Panc1 (cell line): Measurements from ENCODE around the gene CDO1. TPM values are rescaled to one million over a fixed set of nuclear protein-coding genes. Genes with fewer than 3 reads are reported as not detected.

Experiments used
- ATAC-seq: fragments of 200-7000 bp; cut with Tn5 transposase; 2 replicates; pipeline ENCODE4 v1.9.1; 2020; ENCODE audit warnings: mild to moderate bottlenecking, moderate library complexity
- BruUV-seq: library from RNA; stranded (reverse); fragments of 400-500 nt; replicated peaks from 2 replicates; lab custom pipeline; 2021; lab: Mats Ljungman, UMichigan
- CTCF ChIA-PET: fragments of 300-600 bp; sonication (Branson Sonifier 250); formaldehyde crosslinking; loops from one replicate; lab custom pipeline; 2022; ENCODE audit warnings: antibody characterized with exemption; lab: Charles Lee
- POLR2A ChIA-PET: fragments of 300-600 bp; sonication (Branson Sonifier 250); formaldehyde crosslinking; loops from one replicate; lab custom pipeline; 2022; ENCODE audit warnings: antibody characterized with exemption; lab: Charles Lee
- DNase-seq: peaks from one replicate; pipeline ENCODE4 v3.0.0-alpha.2; 2010; ENCODE audit warnings: low read depth, low spot score
- H3K27ac ChIP-seq: 2 replicates; pipeline ENCODE4 v1.5.1; 2011; ENCODE audit warnings: mild to moderate bottlenecking, low read length, inconsistent platforms
- H3K27me3 ChIP-seq: fragments of 200-500 bp; sonication (Bioruptor generic); 2 replicates; pipeline ENCODE4 v1.6.0; 2014; ENCODE audit warnings: low read length, inconsistent platforms; ENCODE audit not compliant: control insufficient read depth, insufficient read depth
- H3K36me3 ChIP-seq: fragments of 200-500 bp; sonication (Bioruptor generic); 2 replicates; pipeline ENCODE4 v1.5.1; 2014; ENCODE audit warnings: inconsistent platforms, mild to moderate bottlenecking, low read length, moderate library complexity; ENCODE audit not compliant: control insufficient read depth, insufficient read depth
- H3K4me1 ChIP-seq: 2 replicates; pipeline ENCODE4 v1.5.1; 2011; ENCODE audit warnings: inconsistent platforms, mild to moderate bottlenecking, low read length, moderate library complexity; ENCODE audit not compliant: control insufficient read depth, insufficient read depth
- H3K4me3 ChIP-seq, 2 experiments: 2 replicates each; pipeline ENCODE4 v1.5.1; 2011 to 2012; ENCODE audit warnings: low read depth in 2 of 2, low read length in 2 of 2, mild to moderate bottlenecking in 2 of 2, inconsistent platforms in 1 of 2, moderate library complexity in 1 of 2
- H3K9me3 ChIP-seq: fragments of 200-500 bp; sonication (Bioruptor generic); 2 replicates; pipeline ENCODE4 v1.5.1; 2014; ENCODE audit warnings: low read depth, mild to moderate bottlenecking, inconsistent platforms, low read length, moderate library complexity; ENCODE audit not compliant: control insufficient read depth, insufficient read depth
- POLR2AphosphoS5 ChIP-seq: IDR thresholded peaks from 2 replicates; pipeline ENCODE4 v1.6.1; 2012; ENCODE audit warnings: mild to moderate bottlenecking, low read depth, low read length, moderate library complexity
- SIN3A ChIP-seq: IDR thresholded peaks from 2 replicates; pipeline ENCODE4 v1.6.1; 2012; ENCODE audit warnings: low read depth, mild to moderate bottlenecking, low read length, moderate library complexity, borderline replicate concordance; ENCODE audit not compliant: insufficient read depth
- TCF7L2 ChIP-seq: IDR thresholded peaks from 2 replicates; pipeline ENCODE4 v1.6.1; 2011; ENCODE audit warnings: mild to moderate bottlenecking, low read depth, low read length, inconsistent platforms
- in situ Hi-C: cut with HindIII; loops from 2 replicates; pipeline ENCODE4 v1.10.0; 2016; ENCODE audit warnings: low sequenced_read_pairs, low pct_unique_long_range_greater_than_20kb
- intact Hi-C: fragments of 100-400 bp; cut with micrococcal nuclease; formaldehyde crosslinking; loops from one replicate; pipeline ENCODE4 v1.10.0; 2022; ENCODE audit not compliant: unreplicated experiment
- total RNA-seq: library from RNA; stranded (reverse); gene quantifications from one replicate; pipeline ENCODE4 v1.2.1, GENCODE V29; 2021; ENCODE audit not compliant: unreplicated experiment
- TF ChIP-seq, protein P1 (sequence below): fragments of 450-650 bp; IDR thresholded peaks from 2 replicates; pipeline ENCODE4 v1.5.1; 2017; ENCODE audit warnings: mild to moderate bottlenecking
- TF ChIP-seq, protein P2 (sequence below), 2 experiments: IDR thresholded peaks; 2 replicates each; pipeline ENCODE4 v1.6.1; 2011 to 2012; ENCODE audit warnings: low read depth in 2 of 2, control low read depth in 1 of 2, low read length in 1 of 2, mild to moderate bottlenecking in 1 of 2, moderate library complexity in 1 of 2; ENCODE audit not compliant: insufficient read depth in 1 of 2

The CDO1 gene
- total RNA-seq, 1 experiment from 2014 or later, result not detected

DNA sequence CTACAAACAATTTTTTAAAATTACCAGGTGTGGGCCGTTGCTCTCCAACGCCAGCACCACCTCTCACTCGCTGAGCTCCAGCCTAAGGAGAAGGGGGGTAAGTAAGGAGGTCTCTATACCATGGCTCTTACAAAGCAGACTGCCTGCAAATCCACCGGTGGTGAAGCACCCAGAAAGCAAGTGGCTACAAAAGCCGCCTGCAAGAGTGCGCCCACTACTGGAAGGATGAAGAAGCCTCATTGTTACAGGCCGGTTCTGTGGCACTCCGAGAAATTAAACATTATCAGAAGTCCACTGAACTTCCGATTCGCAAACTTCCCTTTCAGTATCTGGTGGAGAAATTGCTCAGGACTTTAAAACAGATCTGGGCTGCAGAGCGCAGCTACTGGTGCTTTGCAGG, 46.0 kb downstream of the CDO1 start:
- H3K36me3 ChIP-seq, result no peaks in the 10 kb centered on the region
- intact Hi-C loops, result no loop called here
- H3K4me3 ChIP-seq, result no peak overlapping the region
- DNase-seq (no peak), ATAC-seq (no peak)
- ChIA-PET POLR2A (no interaction called here), CTCF (interaction anchor here (0.7 kb wide), 1 partner anchor 91 kb away, joined by 4 read pairs; no protein-coding TSS in a partner anchor)
- H3K9me3 ChIP-seq, result no peaks in the 10 kb centered on the region
- H3K4me1 ChIP-seq, result no peaks in the 10 kb centered on the region
- no peak overlapping the region for H3K27ac ChIP-seq
- no peaks in the 10 kb centered on the region for H3K27me3 ChIP-seq
- TF ChIP-seq, protein P1, sequence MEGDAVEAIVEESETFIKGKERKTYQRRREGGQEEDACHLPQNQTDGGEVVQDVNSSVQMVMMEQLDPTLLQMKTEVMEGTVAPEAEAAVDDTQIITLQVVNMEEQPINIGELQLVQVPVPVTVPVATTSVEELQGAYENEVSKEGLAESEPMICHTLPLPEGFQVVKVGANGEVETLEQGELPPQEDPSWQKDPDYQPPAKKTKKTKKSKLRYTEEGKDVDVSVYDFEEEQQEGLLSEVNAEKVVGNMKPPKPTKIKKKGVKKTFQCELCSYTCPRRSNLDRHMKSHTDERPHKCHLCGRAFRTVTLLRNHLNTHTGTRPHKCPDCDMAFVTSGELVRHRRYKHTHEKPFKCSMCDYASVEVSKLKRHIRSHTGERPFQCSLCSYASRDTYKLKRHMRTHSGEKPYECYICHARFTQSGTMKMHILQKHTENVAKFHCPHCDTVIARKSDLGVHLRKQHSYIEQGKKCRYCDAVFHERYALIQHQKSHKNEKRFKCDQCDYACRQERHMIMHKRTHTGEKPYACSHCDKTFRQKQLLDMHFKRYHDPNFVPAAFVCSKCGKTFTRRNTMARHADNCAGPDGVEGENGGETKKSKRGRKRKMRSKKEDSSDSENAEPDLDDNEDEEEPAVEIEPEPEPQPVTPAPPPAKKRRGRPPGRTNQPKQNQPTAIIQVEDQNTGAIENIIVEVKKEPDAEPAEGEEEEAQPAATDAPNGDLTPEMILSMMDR, result peak; percentile 56
- TF ChIP-seq, protein P2, sequence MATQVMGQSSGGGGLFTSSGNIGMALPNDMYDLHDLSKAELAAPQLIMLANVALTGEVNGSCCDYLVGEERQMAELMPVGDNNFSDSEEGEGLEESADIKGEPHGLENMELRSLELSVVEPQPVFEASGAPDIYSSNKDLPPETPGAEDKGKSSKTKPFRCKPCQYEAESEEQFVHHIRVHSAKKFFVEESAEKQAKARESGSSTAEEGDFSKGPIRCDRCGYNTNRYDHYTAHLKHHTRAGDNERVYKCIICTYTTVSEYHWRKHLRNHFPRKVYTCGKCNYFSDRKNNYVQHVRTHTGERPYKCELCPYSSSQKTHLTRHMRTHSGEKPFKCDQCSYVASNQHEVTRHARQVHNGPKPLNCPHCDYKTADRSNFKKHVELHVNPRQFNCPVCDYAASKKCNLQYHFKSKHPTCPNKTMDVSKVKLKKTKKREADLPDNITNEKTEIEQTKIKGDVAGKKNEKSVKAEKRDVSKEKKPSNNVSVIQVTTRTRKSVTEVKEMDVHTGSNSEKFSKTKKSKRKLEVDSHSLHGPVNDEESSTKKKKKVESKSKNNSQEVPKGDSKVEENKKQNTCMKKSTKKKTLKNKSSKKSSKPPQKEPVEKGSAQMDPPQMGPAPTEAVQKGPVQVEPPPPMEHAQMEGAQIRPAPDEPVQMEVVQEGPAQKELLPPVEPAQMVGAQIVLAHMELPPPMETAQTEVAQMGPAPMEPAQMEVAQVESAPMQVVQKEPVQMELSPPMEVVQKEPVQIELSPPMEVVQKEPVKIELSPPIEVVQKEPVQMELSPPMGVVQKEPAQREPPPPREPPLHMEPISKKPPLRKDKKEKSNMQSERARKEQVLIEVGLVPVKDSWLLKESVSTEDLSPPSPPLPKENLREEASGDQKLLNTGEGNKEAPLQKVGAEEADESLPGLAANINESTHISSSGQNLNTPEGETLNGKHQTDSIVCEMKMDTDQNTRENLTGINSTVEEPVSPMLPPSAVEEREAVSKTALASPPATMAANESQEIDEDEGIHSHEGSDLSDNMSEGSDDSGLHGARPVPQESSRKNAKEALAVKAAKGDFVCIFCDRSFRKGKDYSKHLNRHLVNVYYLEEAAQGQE (IDR thresholded peaks at IDR 0.05; ENCODE audit: insufficient read depth in 1 of 2, low read depth in 2 of 2, low read length in 1 of 2), result no peak
- in situ Hi-C loops, result no loop called here
- BruUV-seq, result no TSS peak

DNA sequence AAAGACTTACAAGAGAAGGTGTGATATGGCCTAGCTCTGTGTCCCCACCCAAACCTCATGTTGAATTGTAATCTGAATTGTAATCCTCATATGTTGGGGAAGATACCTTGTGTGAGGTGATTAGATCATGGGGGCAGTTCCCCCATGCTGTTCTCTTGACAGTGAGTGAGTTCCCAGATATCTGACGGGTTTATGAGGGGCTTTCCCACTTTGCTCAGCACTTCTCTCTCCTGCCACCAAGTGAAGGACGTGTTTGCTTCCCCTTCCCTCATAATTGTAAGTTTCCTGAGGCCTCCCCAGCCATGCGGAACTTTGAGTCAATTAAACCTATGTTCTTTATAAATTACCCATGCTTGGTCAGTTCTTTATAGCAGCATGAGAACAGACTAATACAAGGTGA, 49.0 kb downstream of the CDO1 start:
- no peaks in the 10 kb centered on the region for H3K9me3 ChIP-seq
- POLR2A ChIA-PET, result no interaction called here
- no peak for ATAC-seq
- in situ Hi-C loops, result no loop called here
- H3K27me3 ChIP-seq, result no peaks in the 10 kb centered on the region
- intact Hi-C loops, result no loop called here
- no peak overlapping the region for H3K27ac ChIP-seq
- no peaks in the 10 kb centered on the region for H3K36me3 ChIP-seq
- DNase-seq, result no peak
- no peak overlapping the region for H3K4me3 ChIP-seq
- TF ChIP-seq, protein P2 (IDR thresholded peaks at IDR 0.05; ENCODE audit: insufficient read depth in 1 of 2, low read depth in 2 of 2, low read length in 1 of 2), result no peak
- no peak for TF ChIP-seq SIN3A
- TF ChIP-seq TCF7L2, result no peak
- TF ChIP-seq, protein P1, result no peak
- no peak for TF ChIP-seq POLR2AphosphoS5
- CTCF ChIA-PET, result no interaction called here
- BruUV-seq, result no TSS peak
- H3K4me1 ChIP-seq, result no peaks in the 10 kb centered on the region
